Mucosa of descending colon (tissue), 3 donors: ENCODE results near the gene PLEKHA6. TPM values are rescaled to one million over a fixed set of nuclear protein-coding genes. Genes with fewer than 3 reads are reported as not detected.

ENCODE experiments used
- ATAC-seq: fragments of 200-7000 bp; cut with Tn5 transposase; one replicate; pipeline ENCODE4 v1.9.1; 2020; ENCODE audit warnings: mild to moderate bottlenecking, moderate library complexity
- DNase-seq, 3 donors: peaks; one replicate each; pipeline ENCODE4 v3.0.0-alpha.2; 2020
- H3K36me3 ChIP-seq: fragments of 200-600 bp; one replicate; pipeline ENCODE4 v1.8.0; 2021; ENCODE audit warnings: low read depth, mild to moderate bottlenecking
- H3K4me1 ChIP-seq: fragments of 200-600 bp; one replicate; pipeline ENCODE4 v1.8.0; 2021; ENCODE audit warnings: low read depth, mild to moderate bottlenecking
- H3K4me3 ChIP-seq: fragments of 200-600 bp; one replicate; pipeline ENCODE4 v1.8.0; 2021; ENCODE audit warnings: mild to moderate bottlenecking
- H3K9me3 ChIP-seq: fragments of 200-600 bp; one replicate; pipeline ENCODE4 v1.8.0; 2021; ENCODE audit warnings: mild to moderate bottlenecking
- CTCF ChIP-seq: fragments of 200-600 bp; IDR thresholded peaks from one replicate; pipeline ENCODE4 v1.8.0; 2022; ENCODE audit warnings: antibody characterized with exemption, mild to moderate bottlenecking
- intact Hi-C, 2 donors: fragments of 100-400 bp; cut with DNase I in 1 of 2; cut with micrococcal nuclease in 1 of 2; formaldehyde crosslinking; loops; one replicate each; pipeline versions ENCODE4 v1.11.0 to v1.11.1; 2022; cut with DNase I, micrococcal nuclease
- total RNA-seq, 3 donors: library from RNA; stranded (reverse); fragmentation: NEBNext Ultra II Directional in 2 of 3; extraction: Animal tissue kit (Norgen Biotek cat#: 25700) in 2 of 3; gene quantifications; one replicate each; pipeline versions ENCODE4 v1.2.1 to v1.2.4, GENCODE V29; 2021 to 2023
- donor health status: DM: no; HTN: no; CAD: no; lungs with moderate emphysema.
- donor health status: DM: no; HTN: no; CAD: no.
- donor health status: DM: no; HTN: yes; CAD: no.

The PLEKHA6 gene
- total RNA-seq, 3 donors from 2014 or later = 82.4 to 154 (median 115) TPM

- H3K4me1 ChIP-seq = peaks cover 61% of the 10 kb centered on the region
These were observed 20.7 kb downstream of the PLEKHA6 start for GRCh38 chr1:204338997-204339396.

GRCh38 chr1:204338360-204338759, 21.4 kb downstream of the PLEKHA6 start:
- H3K4me3 ChIP-seq = no peak overlapping the region
- intact Hi-C loops = no loop called here
- H3K36me3 ChIP-seq = no peaks in the 10 kb centered on the region
- peak in 1 of 3 donors; percentile 58 for DNase-seq
- TF ChIP-seq CTCF = no peak
- peak; percentile 79 for ATAC-seq
- no peaks in the 10 kb centered on the region for H3K9me3 ChIP-seq
- H3K4me1 ChIP-seq = peaks cover 67% of the 10 kb centered on the region

More at GRCh38 chr1:204338997-204339396, 20.7 kb downstream of the PLEKHA6 start:
- ATAC-seq (no peak), DNase-seq (peak in 1 of 3 donors; percentile 58)
- H3K4me3 ChIP-seq = no peak overlapping the region
- intact Hi-C loops = no loop called here
- no peak for TF ChIP-seq CTCF
- no peaks in the 10 kb centered on the region for H3K9me3 ChIP-seq
- H3K36me3 ChIP-seq = no peaks in the 10 kb centered on the region

GRCh38 chr1:204337583-204337982, 22.1 kb downstream of the PLEKHA6 start:
- Histone ChIP-seq H3K36me3 (no peaks in the 10 kb centered on the region), H3K4me3 (no peak overlapping the region), H3K4me1 (peaks cover 71% of the 10 kb centered on the region), H3K9me3 (no peaks in the 10 kb centered on the region)
- peak in 1 of 3 donors; percentile 65 for DNase-seq
- intact Hi-C loops = no loop called here
- no peak for TF ChIP-seq CTCF
- peak; percentile 59 for ATAC-seq

- H3K36me3 ChIP-seq = no peaks in the 10 kb centered on the region
- ATAC-seq = no peak
- intact Hi-C loops = no loop called here
- H3K4me3 ChIP-seq = no peak overlapping the region
- DNase-seq = no peak
- H3K4me1 ChIP-seq = peaks cover 70% of the 10 kb centered on the region
- no peaks in the 10 kb centered on the region for H3K9me3 ChIP-seq
- TF ChIP-seq CTCF = no peak
These were observed 22.7 kb downstream of the PLEKHA6 start for GRCh38 chr1:204337036-204337429.

GRCh38 chr1:204336421-204337035, 23.2 kb downstream of the PLEKHA6 start:
- Histone ChIP-seq H3K4me1 (peaks cover 65% of the 10 kb centered on the region), H3K36me3 (no peaks in the 10 kb centered on the region), H3K4me3 (no peak overlapping the region), H3K9me3 (no peaks in the 10 kb centered on the region)
- intact Hi-C loops = no loop called here
- DNase-seq = no peak
- no peak for ATAC-seq
- TF ChIP-seq CTCF = no peak

GRCh38 chr1:204335533-204335932, 24.2 kb downstream of the PLEKHA6 start:
- ATAC-seq = no peak
- no peaks in the 10 kb centered on the region for H3K36me3 ChIP-seq
- TF ChIP-seq CTCF = no peak
- H3K4me1 ChIP-seq = peaks cover 55% of the 10 kb centered on the region
- intact Hi-C loops = no loop called here
- H3K9me3 ChIP-seq = no peaks in the 10 kb centered on the region
- no peak overlapping the region for H3K4me3 ChIP-seq
- DNase-seq = no peak
